NCI-H2196 (cell line): ENCODE results near the gene RBMS3.

Experiments used
- DNase-seq: peaks from one replicate; lab custom pipeline; 2025; ENCODE audit not compliant: unreplicated experiment; lab: John Stamatoyannopoulos, UW

The RBMS3 gene

GRCh38 chr3:29559741-29560465 is 279.0 kb downstream of the RBMS3 start:
- DNase-seq: no peak

GRCh38 chr3:29561651-29562149 is 280.8 kb downstream of the RBMS3 start:
- DNase-seq: no peak

- no peak for DNase-seq
Measured at GRCh38 chr3:29565236-29565635, 284.4 kb downstream of the RBMS3 start.

GRCh38 chr3:29567501-29567900 is 286.6 kb downstream of the RBMS3 start:
- no peak for DNase-seq

- DNase-seq: no peak
Measured at GRCh38 chr3:29568355-29568754, 287.5 kb downstream of the RBMS3 start.

GRCh38 chr3:29576181-29576580 is 295.3 kb downstream of the RBMS3 start:
- no peak for DNase-seq

GRCh38 chr3:29576675-29577074 is 295.8 kb downstream of the RBMS3 start:
- DNase-seq: no peak

- no peak for DNase-seq
Measured at GRCh38 chr3:29577250-29577649, 296.4 kb downstream of the RBMS3 start.

GRCh38 chr3:29581311-29581710 is 300.4 kb downstream of the RBMS3 start:
- DNase-seq: no peak

- DNase-seq: no peak
Measured at GRCh38 chr3:29582273-29582672, 301.4 kb downstream of the RBMS3 start.

- no peak for DNase-seq
Measured at GRCh38 chr3:29583861-29584260, 303.0 kb downstream of the RBMS3 start.

- no peak for DNase-seq
Measured at GRCh38 chr3:29585368-29585767, 304.5 kb downstream of the RBMS3 start.

- no peak for DNase-seq
Measured at GRCh38 chr3:29587340-29587739, 306.5 kb downstream of the RBMS3 start.

- DNase-seq: no peak
Measured at GRCh38 chr3:29590012-29590411, 309.1 kb downstream of the RBMS3 start.

- DNase-seq: no peak
Measured at GRCh38 chr3:29590461-29590860, 309.6 kb downstream of the RBMS3 start.

GRCh38 chr3:29591579-29591978 is 310.7 kb downstream of the RBMS3 start:
- no peak for DNase-seq

GRCh38 chr3:29593802-29594201 is 312.9 kb downstream of the RBMS3 start:
- DNase-seq: no peak

GRCh38 chr3:29594261-29594660 is 313.4 kb downstream of the RBMS3 start:
- DNase-seq: no peak

- DNase-seq: no peak
Measured at GRCh38 chr3:29597376-29598008, 316.6 kb downstream of the RBMS3 start.

- no peak for DNase-seq
Measured at GRCh38 chr3:29601861-29602585, 321.2 kb downstream of the RBMS3 start.

- no peak for DNase-seq
Measured at GRCh38 chr3:29605845-29606244, 325.0 kb downstream of the RBMS3 start.

- no peak for DNase-seq
Measured at GRCh38 chr3:29606416-29606815, 325.5 kb downstream of the RBMS3 start.
